ENCODE data around the gene NLRP1.

Gene NLRP1

GRCh38 chr17:5533486-5534315 lies 50.6 kb downstream of the NLRP1 start:
- Histone ChIP-seq H3K27me3 (ENCODE audit: insufficient read depth, poor library complexity, severe bottlenecking) (no peaks in the 10 kb centered on the region), H3K27ac (replicated peaks) (no peak overlapping the region), H3K4me3 (replicated peaks; ENCODE audit: insufficient read depth, low read length) (no peak overlapping the region)
- no peak for DNase-seq (ENCODE audit: low read depth in 1 of 2, low spot score in 1 of 2)
- no peak for TF ChIP-seq GABPA (IDR thresholded peaks at IDR 0.05; ENCODE audit: low read depth)
- TF ChIP-seq POLR2AphosphoS5 (IDR thresholded peaks at IDR 0.05; ENCODE audit: low read depth): no peak
- no peak for TF ChIP-seq SPI1 (IDR thresholded peaks at IDR 0.05; ENCODE audit: borderline replicate concordance, low read depth)
- no peak for TF ChIP-seq CTCF (IDR thresholded peaks at IDR 0.05; ENCODE audit: insufficient read depth, low read length)
- TF ChIP-seq REST (IDR thresholded peaks at IDR 0.05; ENCODE audit: insufficient replicate concordance, low read depth): no peak

- no peak overlapping the region for H3K4me3 ChIP-seq (replicated peaks; ENCODE audit: insufficient read depth, low read length)
- no peak for DNase-seq (ENCODE audit: low read depth in 1 of 2, low spot score in 1 of 2)
- H3K27me3 ChIP-seq (ENCODE audit: insufficient read depth, poor library complexity, severe bottlenecking): no peaks in the 10 kb centered on the region
- no peak for TF ChIP-seq REST (IDR thresholded peaks at IDR 0.05; ENCODE audit: insufficient replicate concordance, low read depth)
- no peak for TF ChIP-seq SPI1 (IDR thresholded peaks at IDR 0.05; ENCODE audit: borderline replicate concordance, low read depth)
- TF ChIP-seq CTCF (IDR thresholded peaks at IDR 0.05; ENCODE audit: insufficient read depth, low read length): no peak
- TF ChIP-seq GABPA (IDR thresholded peaks at IDR 0.05; ENCODE audit: low read depth): no peak
- no peak for TF ChIP-seq POLR2AphosphoS5 (IDR thresholded peaks at IDR 0.05; ENCODE audit: low read depth)
- no peak overlapping the region for H3K27ac ChIP-seq (replicated peaks)
Measured at GRCh38 chr17:5532581-5532980, 51.7 kb downstream of the NLRP1 start.

GRCh38 chr17:5531085-5531418 lies 53.3 kb downstream of the NLRP1 start:
- no peak for DNase-seq (ENCODE audit: low read depth in 1 of 2, low spot score in 1 of 2)
- TF ChIP-seq CTCF (IDR thresholded peaks at IDR 0.05; ENCODE audit: insufficient read depth, low read length) (no peak), GABPA (IDR thresholded peaks at IDR 0.05; ENCODE audit: low read depth) (no peak), REST (IDR thresholded peaks at IDR 0.05; ENCODE audit: insufficient replicate concordance, low read depth) (no peak), POLR2AphosphoS5 (IDR thresholded peaks at IDR 0.05; ENCODE audit: low read depth) (no peak), SPI1 (IDR thresholded peaks at IDR 0.05; ENCODE audit: borderline replicate concordance, low read depth) (no peak)
- H3K27ac ChIP-seq (replicated peaks): no peak overlapping the region
- no peaks in the 10 kb centered on the region for H3K27me3 ChIP-seq (ENCODE audit: insufficient read depth, poor library complexity, severe bottlenecking)
- H3K4me3 ChIP-seq (replicated peaks; ENCODE audit: insufficient read depth, low read length): no peak overlapping the region

Measured in HL-60 (cell line).